Smooth muscle cell (in vitro differentiated cells): ENCODE results near the gene INHBE. TPM values are rescaled to one million over a fixed set of nuclear protein-coding genes. Genes with fewer than 3 reads are reported as not detected.
A peak's percentile ranks its signal among the peaks of the same experiment; 100 is the strongest.

ENCODE experiments used
- DNase-seq: peaks from one replicate; lab custom pipeline; 2025; ENCODE audit not compliant: unreplicated experiment; lab: John Stamatoyannopoulos, UW
- H2AFZ ChIP-seq: fragments of 200-600 bp; sonication (generic); 2 replicates; pipeline ENCODE4 v1.6.0; 2016; ENCODE audit warnings: antibody characterized with exemption, low read depth, mild to moderate bottlenecking
- H3F3A ChIP-seq: fragments of 200-600 bp; sonication (generic); 2 replicates; pipeline ENCODE4 v1.6.0; 2017; ENCODE audit warnings: antibody characterized with exemption, low read depth
- H3K27ac ChIP-seq: fragments of 200-600 bp; sonication (generic); 2 replicates; pipeline ENCODE4 v1.5.1; 2016; ENCODE audit warnings: low read depth, mild to moderate bottlenecking
- H3K27me3 ChIP-seq: fragments of 200-600 bp; sonication (generic); 2 replicates; pipeline ENCODE4 v1.6.1; 2016; ENCODE audit warnings: low read depth, mild to moderate bottlenecking
- H3K36me3 ChIP-seq: fragments of 200-600 bp; sonication (generic); 2 replicates; pipeline ENCODE4 v1.5.1; 2016; ENCODE audit warnings: low read depth
- H3K4me1 ChIP-seq: fragments of 200-600 bp; sonication (generic); 2 replicates; pipeline ENCODE4 v1.5.1; 2016; ENCODE audit warnings: low read depth
- H3K4me2 ChIP-seq: fragments of 200-600 bp; sonication (generic); 2 replicates; pipeline ENCODE4 v1.6.0; 2016; ENCODE audit warnings: mild to moderate bottlenecking
- H3K4me3 ChIP-seq: fragments of 200-600 bp; sonication (generic); 2 replicates; pipeline ENCODE4 v1.5.1; 2016; ENCODE audit warnings: mild to moderate bottlenecking
- H3K79me2 ChIP-seq: fragments of 200-600 bp; sonication (generic); 2 replicates; pipeline ENCODE4 v1.6.0; 2016; ENCODE audit warnings: low read depth, mild to moderate bottlenecking
- H3K9ac ChIP-seq: fragments of 200-600 bp; sonication (generic); 2 replicates; pipeline ENCODE4 v1.6.0; 2016; ENCODE audit warnings: low read depth
- H3K9me3 ChIP-seq: fragments of 200-600 bp; sonication (generic); replicated peaks from 2 replicates; pipeline ENCODE4 v1.5.1; 2016; ENCODE audit warnings: low read depth
- H4K20me1 ChIP-seq: fragments of 200-600 bp; sonication (generic); 2 replicates; pipeline ENCODE4 v1.6.0; 2016; ENCODE audit warnings: low read depth
- WGBS: methylation state at CpG from one replicate; pipeline ENCODE4 v1.1.7; 2016; ENCODE audit warnings: low lambda C conversion rate; 5-methylcytosine and 5-hydroxymethylcytosine counted together
- polyA plus RNA-seq: library from polyadenylated mRNA; unstranded; fragments of >200 nt; fragmentation: Nextera tagmentation; extraction: Ambion mirVana; gene quantifications from 2 replicates; pipeline ENCODE4 v1.2.1, GENCODE V29; 2016
- total RNA-seq: library from RNA; depleted of rRNA; stranded (reverse); fragments of >200 nt; gene quantifications from 2 replicates; pipeline ENCODE4 v1.2.3, GENCODE V29; 2014
- TF ChIP-seq, protein P1 (sequence below): fragments of 200-600 bp; sonication (generic); IDR thresholded peaks from 2 replicates; pipeline ENCODE4 v1.5.1; 2017; ENCODE audit warnings: borderline replicate concordance, mild to moderate bottlenecking, antibody characterized with exemption; ENCODE audit not compliant: insufficient read depth, poor library complexity, severe bottlenecking

INHBE gene
- total and polyA plus RNA-seq, 2 experiments from 2014 or later = 2.1 to 11.5 TPM

DNA sequence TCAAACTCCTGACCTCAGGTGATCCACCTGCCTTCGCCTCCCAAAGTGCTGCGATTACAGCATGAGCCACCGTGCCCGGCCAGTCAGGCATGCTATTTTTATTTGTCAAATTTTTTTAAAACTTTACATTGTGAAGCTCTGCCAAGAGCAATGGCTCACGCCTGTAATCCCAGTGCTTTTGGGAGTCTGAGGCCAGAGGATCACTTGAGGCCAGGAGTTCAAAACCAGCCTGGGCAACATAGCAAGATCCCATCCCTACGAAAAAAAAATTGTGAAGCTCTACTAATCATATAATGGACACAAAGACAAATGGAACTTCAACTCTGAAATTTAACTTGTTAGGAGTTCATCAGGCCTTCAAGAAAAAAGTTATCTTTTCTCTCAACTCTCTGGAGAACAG is 26.1 kb upstream of the INHBE start:
- Histone ChIP-seq H3K36me3 (no peaks in the 10 kb centered on the region), H3K27me3 (no peaks in the 10 kb centered on the region), H3K4me1 (peaks cover 11% of the 10 kb centered on the region), H4K20me1 (peaks cover 5% of the 10 kb centered on the region), H3K27ac (peak overlapping the region; percentile 92), H3K9me3 (no peaks in the 10 kb centered on the region), H3K4me2 (peak overlapping the region; percentile 85), H3K9ac (no peak overlapping the region), H3K79me2 (peaks cover 43% of the 10 kb centered on the region), H3F3A (no peaks in the 10 kb centered on the region), H2AFZ (no peak overlapping the region), H3K4me3 (peak overlapping the region; percentile 53)
- TF ChIP-seq, protein P1, sequence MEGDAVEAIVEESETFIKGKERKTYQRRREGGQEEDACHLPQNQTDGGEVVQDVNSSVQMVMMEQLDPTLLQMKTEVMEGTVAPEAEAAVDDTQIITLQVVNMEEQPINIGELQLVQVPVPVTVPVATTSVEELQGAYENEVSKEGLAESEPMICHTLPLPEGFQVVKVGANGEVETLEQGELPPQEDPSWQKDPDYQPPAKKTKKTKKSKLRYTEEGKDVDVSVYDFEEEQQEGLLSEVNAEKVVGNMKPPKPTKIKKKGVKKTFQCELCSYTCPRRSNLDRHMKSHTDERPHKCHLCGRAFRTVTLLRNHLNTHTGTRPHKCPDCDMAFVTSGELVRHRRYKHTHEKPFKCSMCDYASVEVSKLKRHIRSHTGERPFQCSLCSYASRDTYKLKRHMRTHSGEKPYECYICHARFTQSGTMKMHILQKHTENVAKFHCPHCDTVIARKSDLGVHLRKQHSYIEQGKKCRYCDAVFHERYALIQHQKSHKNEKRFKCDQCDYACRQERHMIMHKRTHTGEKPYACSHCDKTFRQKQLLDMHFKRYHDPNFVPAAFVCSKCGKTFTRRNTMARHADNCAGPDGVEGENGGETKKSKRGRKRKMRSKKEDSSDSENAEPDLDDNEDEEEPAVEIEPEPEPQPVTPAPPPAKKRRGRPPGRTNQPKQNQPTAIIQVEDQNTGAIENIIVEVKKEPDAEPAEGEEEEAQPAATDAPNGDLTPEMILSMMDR = no peak
- DNase-seq = no peak
- 98% methylated on average over 6 of the region's 6 CpGs for WGBS

DNA sequence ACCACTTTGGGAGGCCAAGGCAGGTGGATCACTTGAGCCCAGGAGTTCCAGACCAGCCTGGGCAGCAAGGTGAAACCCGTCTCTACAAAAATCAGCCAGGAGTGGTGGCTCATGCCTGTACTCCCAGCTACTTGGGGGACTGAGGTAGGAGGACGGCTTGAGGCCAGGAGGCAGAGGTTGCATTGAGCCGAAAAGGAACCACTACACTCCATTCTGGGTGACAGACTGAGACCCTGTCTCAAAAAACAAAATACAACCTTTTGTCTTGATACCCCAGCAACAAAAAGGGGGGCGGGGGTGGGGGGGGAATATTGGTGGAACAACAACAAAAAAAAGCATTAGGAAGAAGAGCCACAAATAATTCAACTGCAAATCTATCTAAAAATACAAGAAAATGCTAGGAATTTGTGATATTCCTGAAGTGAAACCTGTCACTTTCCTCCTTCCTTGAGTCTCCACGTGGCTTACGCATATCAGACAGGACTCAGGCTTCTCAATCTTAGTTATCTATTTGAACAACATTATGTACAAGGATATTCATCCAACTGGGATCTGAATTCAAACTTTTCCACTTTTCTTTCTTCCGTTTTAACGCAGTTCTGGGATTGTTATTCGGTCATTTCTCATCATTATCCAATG is 25.5 kb upstream of the INHBE start:
- H3K79me2 ChIP-seq = peaks cover 39% of the 10 kb centered on the region
- H3K9ac ChIP-seq = peak overlapping the region; percentile 94
- H4K20me1 ChIP-seq = no peaks in the 10 kb centered on the region
- DNase-seq = no peak
- peak overlapping the region; percentile 31 for H2AFZ ChIP-seq
- H3K27ac ChIP-seq = peak overlapping the region; percentile 92
- TF ChIP-seq, protein P1 = no peak
- WGBS = 43% methylated on average over 9 of the region's 9 CpGs
- peak overlapping the region; percentile 53 for H3K4me3 ChIP-seq
- H3K27me3 ChIP-seq = no peaks in the 10 kb centered on the region
- peak overlapping the region; percentile 85 for H3K4me2 ChIP-seq
- H3K36me3 ChIP-seq = no peaks in the 10 kb centered on the region
- peaks cover 11% of the 10 kb centered on the region for H3K4me1 ChIP-seq
- H3F3A ChIP-seq = no peaks in the 10 kb centered on the region
- H3K9me3 ChIP-seq = no peaks in the 10 kb centered on the region

DNA sequence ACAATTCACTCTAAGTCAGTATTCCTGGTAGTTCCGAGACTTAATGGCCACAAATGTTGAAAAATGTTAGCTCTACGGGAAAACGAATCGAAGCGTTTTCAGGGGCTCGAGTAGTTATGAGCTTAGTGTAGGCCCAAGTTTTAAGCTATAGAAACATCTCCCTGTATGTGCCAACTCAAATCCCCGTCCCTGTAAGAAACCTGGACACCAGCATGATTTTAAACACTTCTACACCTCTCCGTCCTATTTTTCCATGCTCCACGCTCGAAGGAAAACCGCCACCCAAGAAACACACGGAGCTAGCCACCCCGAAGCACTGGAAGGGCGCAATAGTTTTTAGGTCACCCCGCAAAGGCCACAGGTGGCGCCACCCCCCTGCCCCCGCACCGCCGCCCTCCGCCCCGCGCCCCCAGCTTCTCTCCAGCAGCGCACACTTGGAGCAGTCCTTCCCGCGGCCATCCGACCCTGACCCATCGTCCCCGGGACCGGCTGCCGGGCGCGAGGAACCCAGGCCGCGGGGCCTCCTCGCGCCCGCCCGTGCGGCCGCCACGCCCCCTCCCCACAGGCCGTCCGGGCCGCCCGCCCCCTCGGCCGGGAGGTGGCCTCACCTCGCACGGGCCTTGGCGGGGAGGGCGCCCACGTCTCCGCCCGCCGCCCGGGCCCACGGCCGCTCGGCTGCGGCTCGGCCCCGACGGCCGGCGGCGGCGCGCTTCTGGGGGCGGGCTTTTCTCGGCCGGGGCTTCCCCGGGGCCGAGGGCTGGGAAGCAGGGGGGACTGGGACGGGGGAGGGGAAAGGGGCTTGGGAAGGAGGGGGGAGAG is 24.8 kb upstream of the INHBE start:
- Histone ChIP-seq H2AFZ (peak overlapping the region; percentile 31), H3K4me1 (peaks cover 11% of the 10 kb centered on the region), H3K9me3 (no peaks in the 10 kb centered on the region), H3K27me3 (no peaks in the 10 kb centered on the region), H3K4me3 (peak overlapping the region; percentile 53), H3K9ac (peak overlapping the region; percentile 94), H4K20me1 (no peaks in the 10 kb centered on the region), H3K27ac (peak overlapping the region; percentile 92), H3K4me2 (peak overlapping the region; percentile 85), H3K36me3 (no peaks in the 10 kb centered on the region), H3F3A (no peaks in the 10 kb centered on the region), H3K79me2 (peaks cover 34% of the 10 kb centered on the region)
- 2% methylated on average over 22 of the region's 74 CpGs for WGBS
- TF ChIP-seq, protein P1 = peak; percentile 14
- peak; percentile 54 for DNase-seq
